ENCODE results near the gene TUBB.

DNA sequence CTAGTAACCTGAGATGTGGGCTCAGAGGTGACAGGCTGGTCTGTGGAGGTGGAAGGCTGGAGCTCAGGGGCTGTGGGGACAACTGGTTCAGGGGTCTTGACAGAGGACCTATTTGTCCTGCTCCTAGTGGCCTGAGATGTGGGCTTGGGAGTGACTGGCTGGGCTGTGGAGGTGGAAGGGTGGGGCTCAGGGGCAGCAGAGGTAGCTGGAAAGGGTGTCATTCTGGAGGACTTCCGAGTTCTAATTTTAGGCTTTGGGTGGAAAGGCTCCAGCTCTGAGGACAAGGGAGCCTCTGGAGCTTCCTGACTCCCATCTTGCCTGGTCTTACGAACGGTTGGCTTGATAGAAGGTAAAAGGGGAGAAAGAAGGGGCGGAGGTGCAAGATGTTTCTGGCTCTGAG is 14.5 kb upstream of the TUBB start:
- TF ChIP-seq, protein P1, sequence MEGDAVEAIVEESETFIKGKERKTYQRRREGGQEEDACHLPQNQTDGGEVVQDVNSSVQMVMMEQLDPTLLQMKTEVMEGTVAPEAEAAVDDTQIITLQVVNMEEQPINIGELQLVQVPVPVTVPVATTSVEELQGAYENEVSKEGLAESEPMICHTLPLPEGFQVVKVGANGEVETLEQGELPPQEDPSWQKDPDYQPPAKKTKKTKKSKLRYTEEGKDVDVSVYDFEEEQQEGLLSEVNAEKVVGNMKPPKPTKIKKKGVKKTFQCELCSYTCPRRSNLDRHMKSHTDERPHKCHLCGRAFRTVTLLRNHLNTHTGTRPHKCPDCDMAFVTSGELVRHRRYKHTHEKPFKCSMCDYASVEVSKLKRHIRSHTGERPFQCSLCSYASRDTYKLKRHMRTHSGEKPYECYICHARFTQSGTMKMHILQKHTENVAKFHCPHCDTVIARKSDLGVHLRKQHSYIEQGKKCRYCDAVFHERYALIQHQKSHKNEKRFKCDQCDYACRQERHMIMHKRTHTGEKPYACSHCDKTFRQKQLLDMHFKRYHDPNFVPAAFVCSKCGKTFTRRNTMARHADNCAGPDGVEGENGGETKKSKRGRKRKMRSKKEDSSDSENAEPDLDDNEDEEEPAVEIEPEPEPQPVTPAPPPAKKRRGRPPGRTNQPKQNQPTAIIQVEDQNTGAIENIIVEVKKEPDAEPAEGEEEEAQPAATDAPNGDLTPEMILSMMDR (IDR thresholded peaks at IDR 0.05), result no peak
- no peak for TF ChIP-seq POLR2A (IDR thresholded peaks at IDR 0.05)
- no peak for TF ChIP-seq EP300 (IDR thresholded peaks at IDR 0.05)
- no peak for TF ChIP-seq POLR2AphosphoS5 (IDR thresholded peaks at IDR 0.05)

All from stomach (tissue), 4 donors.